Activated T-helper 1 cell treated with anti-CD3 and anti-CD28 coated beads, Interleukin-2, amount 50 U/mL, for 16 hours (primary cell): ENCODE data around the gene EFNA5.

Experiments used
- DNase-seq, 2 donors: peaks; one replicate each; pipeline ENCODE4 v3.0.0-alpha.2; 2020; ENCODE audit warnings: low read depth in 1 of 2, low spot score in 1 of 2

The EFNA5 gene

GRCh38 chr5:107673039-107673367, 2.3 kb upstream of the EFNA5 start:
- no peak for DNase-seq

DNA sequence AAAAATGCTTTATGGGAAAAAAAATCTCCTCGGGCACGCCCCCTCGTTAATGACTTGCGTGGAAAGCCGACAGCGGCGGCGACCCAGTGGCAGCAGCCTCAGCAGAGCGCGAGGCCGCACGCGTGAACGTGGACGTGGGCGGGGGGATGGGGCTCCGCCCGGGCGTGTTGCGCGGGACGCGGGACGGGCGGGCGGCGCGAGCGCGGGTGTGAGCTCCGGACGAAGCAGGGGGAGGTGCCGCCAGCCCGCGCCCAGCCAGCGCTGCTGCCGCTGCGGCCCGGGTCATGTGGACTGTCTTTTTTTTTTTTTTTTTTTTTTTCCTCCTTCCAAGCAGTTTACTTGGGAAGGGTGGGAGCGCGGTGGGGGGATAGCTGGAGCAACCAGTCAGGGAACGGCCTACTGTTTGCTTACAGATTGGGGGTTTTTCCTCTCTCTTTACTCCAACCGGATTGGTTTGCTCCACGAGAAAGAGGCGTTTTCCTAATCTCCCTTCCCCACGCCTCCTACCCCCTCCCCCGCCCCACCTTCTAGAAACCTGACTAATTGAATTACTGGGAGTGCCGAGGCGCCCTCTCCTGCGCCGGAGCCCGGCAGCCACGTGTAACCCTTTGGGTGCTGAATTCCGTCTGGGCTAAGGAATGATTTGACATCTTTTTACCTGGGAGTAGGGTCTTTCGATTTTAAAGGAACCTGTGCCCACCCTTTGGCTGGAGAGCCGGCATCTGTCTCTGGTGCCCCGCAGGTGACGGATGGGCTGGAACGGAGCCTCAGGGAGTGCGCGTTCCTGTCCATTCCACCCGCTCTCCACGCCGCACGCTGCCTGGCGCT, 1.7 kb upstream of the EFNA5 start:
- no peak for DNase-seq

DNA sequence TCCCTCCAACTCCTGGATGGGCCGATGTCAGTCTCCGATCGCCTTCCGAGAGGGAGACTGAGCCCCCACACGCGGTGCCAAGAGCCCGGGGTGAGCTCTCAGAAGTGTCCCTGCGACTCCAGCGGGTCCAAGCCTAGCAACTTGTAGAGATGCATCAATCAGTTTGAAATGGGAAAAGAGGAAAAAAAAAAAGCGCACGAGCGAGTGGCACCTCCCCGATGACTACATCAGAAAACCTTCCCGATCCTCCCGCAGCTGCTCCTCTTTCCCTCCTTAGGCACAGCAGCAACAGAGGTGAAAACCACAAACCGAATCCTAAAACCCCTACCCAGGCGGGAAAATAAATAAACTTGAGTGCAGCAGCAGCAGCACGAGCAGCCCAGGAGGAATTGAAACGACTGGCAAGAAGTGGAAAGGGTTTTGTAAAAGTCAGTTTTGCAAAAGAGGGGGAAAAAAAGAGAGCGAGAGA, 1.0 kb upstream of the EFNA5 start:
- no peak for DNase-seq

- no peak for DNase-seq
Measured at GRCh38 chr5:107670087-107670931, 428 bp downstream of the EFNA5 start.

DNA sequence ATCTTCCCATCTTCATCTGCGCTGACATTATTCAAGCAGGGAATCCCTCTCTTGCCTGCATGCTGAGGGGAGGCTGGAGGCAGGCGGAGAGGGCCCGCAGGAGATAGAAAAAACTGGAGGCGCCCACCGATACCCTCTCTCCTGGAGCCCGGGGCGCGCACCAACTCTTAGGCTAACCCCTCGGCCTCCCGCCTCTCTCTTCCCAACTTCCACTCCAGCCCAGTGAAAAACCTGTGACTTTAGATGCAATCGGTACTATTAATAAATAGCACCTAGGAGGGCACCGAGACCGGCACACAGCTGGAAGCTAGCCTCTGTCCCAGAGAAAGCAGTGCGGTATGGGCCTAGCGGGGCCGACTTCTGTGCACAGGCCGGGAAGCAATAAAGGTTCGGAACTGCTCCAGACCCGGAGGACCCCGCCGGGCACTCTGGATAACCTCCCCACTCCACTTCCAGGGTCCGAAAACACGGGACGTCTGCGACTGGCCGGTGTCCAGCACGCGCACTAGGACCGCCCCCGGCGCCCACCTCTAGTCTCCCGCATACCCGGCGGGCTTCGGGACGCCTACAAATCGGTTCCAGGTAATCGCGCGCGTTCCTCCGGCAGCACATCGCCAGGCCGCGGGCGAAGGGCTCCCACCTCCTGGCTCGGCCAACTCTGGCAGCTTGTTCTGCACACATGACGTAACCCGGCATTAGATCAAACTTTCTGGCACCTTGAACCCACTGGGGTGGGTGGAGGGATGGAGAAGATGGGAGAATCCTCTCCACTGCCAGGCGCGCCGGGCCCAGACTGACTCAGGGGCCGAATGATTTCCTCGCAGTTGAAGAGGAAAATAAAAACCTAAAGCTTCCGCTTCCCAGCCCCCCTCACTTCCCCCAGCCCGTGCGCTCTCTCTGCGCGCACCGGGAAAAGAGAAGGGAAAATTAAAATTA, 1.4 kb downstream of the EFNA5 start:
- DNase-seq, result no peak

DNA sequence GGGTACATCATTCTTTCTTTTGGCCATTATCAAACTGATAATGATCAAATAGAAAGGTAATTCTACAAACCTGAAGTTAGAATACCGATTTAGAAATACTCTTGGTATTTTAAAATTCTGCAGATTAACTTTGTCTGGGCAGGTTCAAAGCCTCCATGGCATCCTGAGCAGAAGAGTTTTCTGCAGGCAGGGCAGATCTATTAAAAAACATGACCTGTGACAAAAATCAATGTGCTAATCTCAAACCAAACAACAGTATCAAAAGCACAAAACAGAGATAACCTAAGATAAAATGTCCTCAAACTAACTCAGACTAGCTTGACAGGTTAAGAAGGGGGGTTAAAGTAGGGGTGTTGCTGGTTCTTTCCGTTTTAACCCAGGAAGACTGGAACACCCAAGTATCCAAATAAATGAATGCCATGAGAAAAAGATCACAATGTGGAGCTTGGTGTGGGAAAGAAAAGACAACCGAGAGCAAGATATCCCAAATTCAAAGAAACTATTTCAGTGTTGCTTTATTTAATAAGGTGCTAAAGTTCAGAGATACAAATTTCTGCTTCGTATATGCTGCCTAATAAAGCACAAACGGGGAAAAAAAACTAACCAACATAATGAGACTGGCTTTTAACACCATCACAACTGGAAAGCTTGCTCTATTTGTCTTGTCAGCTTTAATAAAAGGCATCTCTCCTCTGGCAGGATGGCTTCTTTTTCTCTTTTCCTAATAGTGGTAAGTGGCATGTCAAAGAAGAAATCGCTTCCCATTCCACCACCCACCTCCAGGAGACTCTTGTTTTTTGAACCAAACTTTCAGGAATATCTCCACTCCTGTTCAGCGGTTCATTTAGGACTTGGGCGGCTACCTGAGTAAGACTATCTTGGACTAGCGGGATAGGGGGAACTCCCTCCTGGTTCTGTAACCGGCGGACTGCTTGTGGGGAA, 2.3 kb downstream of the EFNA5 start:
- no peak for DNase-seq

- no peak for DNase-seq
Measured at GRCh38 chr5:107666051-107666655, 4.6 kb downstream of the EFNA5 start.

GRCh38 chr5:107665036-107665570, 5.6 kb downstream of the EFNA5 start:
- no peak for DNase-seq

DNA sequence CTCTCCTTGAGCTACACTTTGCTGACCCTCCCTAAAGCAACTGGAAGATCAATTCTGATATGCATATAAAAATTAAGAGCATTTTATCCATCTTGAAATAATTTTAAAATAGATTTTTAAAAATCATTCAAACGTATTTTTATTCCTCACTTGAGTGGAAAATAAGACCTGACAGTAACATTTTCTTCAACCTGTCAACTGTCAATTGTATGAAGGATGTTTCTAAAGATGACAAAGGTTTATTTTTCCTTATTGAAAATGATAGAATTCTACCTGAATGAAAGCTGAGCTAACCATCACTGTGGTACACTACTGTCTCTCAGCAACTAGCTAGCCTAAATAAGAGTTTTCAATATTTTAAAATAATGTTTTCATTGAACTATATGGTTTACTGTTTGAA, 7.0 kb downstream of the EFNA5 start:
- DNase-seq, result no peak

GRCh38 chr5:107661650-107662044, 9.1 kb downstream of the EFNA5 start:
- DNase-seq, result no peak

DNA sequence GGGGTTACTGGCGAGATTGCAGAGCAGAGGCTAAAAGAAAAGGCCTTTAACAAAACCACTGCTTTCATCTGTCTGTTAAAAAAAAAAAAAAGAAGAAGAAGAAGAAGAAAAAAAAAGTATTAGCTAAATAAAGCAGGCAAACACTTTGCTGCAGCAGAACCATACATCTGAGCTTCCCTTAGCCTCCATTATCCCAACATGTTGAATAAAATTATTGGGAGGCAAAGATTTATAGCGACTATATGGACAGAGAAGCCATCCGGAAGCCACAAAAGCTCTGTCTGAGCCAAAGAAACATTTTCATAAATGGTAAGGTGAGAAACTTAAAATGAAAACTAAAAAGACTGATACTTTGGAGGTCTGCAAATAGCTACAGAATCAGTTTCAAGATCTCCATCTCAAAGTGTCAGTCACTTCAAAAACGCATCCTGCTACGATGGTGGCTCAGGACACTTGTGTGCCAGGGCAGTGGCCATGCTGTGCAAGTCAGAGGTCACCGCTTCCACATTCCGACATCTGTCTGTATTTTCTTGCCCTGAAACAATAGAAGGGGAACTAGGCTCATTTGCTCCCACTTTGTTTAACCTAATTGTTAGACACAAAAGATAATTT, 9.6 kb downstream of the EFNA5 start:
- no peak for DNase-seq

GRCh38 chr5:107658528-107658927, 12.2 kb downstream of the EFNA5 start:
- DNase-seq, result no peak

- DNase-seq, result no peak
Measured at GRCh38 chr5:107655831-107656230, 14.9 kb downstream of the EFNA5 start.

GRCh38 chr5:107654827-107655226, 15.9 kb downstream of the EFNA5 start:
- no peak for DNase-seq

- DNase-seq, result no peak
Measured at GRCh38 chr5:107653685-107654084, 17.1 kb downstream of the EFNA5 start.

- DNase-seq, result no peak
Measured at GRCh38 chr5:107652839-107653607, 17.7 kb downstream of the EFNA5 start.

- DNase-seq, result no peak
Measured at GRCh38 chr5:107652408-107652807, 18.3 kb downstream of the EFNA5 start.

DNA sequence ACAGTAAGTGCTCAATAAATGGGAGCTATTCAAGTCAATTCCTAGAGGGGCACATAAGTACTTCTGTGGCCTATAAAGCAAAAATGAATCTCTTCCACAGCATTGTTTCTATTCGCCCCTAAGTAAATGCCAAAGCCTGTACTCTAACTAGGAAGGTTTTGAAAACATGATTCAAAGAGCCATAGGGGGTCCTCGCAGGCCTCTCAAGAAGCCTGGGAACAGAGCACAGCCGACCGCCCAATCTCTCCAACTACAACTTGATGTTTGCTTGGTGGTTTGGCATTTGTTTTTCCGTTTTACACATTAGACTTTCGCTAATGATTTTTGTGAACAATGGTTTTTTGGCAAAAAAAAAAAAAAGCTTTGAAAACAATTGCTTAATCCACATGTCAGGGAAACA, 19.4 kb downstream of the EFNA5 start:
- no peak for DNase-seq
